MM.1S (cell line): ENCODE data around the gene ZNF844.

Source experiments
- DNase-seq: peaks from one replicate; pipeline ENCODE4 v3.0.0-alpha.2; 2015
- H2AFZ ChIP-seq: fragments of 300-600 bp; sonication (generic); 2 replicates; pipeline ENCODE4 v1.6.0; 2016; ENCODE audit warnings: antibody characterized with exemption, low read length
- H3F3A ChIP-seq: fragments of 300-600 bp; sonication (generic); 2 replicates; pipeline ENCODE4 v1.6.1; 2016; ENCODE audit warnings: mild to moderate bottlenecking, antibody characterized with exemption, low read length, moderate library complexity, mixed read lengths; ENCODE audit not compliant: insufficient read depth
- H3K27ac ChIP-seq: fragments of 300-600 bp; sonication (generic); 2 replicates; pipeline ENCODE4 v1.5.1; 2016; ENCODE audit warnings: mild to moderate bottlenecking, low read length
- H3K27me3 ChIP-seq: fragments of 300-600 bp; sonication (generic); replicated peaks from 2 replicates; pipeline ENCODE4 v1.6.0; 2016; ENCODE audit warnings: low read length; ENCODE audit not compliant: insufficient read depth
- H3K36me3 ChIP-seq: fragments of 300-600 bp; sonication (generic); replicated peaks from 2 replicates; pipeline ENCODE4 v1.6.1; 2016; ENCODE audit warnings: mild to moderate bottlenecking, low read length, mixed read lengths; ENCODE audit not compliant: insufficient read depth
- H3K4me1 ChIP-seq: fragments of 300-600 bp; sonication (generic); 2 replicates; pipeline ENCODE4 v1.6.1; 2016; ENCODE audit warnings: low read length, mixed read lengths
- H3K4me2 ChIP-seq: fragments of 300-600 bp; sonication (generic); 2 replicates; pipeline ENCODE4 v1.6.0; 2016; ENCODE audit warnings: low read depth, low read length
- H3K4me3 ChIP-seq: fragments of 300-600 bp; sonication (generic); 2 replicates; pipeline ENCODE4 v1.5.1; 2016; ENCODE audit warnings: low read length, mixed read lengths
- H3K79me2 ChIP-seq: fragments of 300-600 bp; sonication (generic); 2 replicates; pipeline ENCODE4 v1.6.1; 2016; ENCODE audit warnings: mixed run types, low read length, mixed read lengths
- H3K9ac ChIP-seq: fragments of 300-600 bp; sonication (generic); 2 replicates; pipeline ENCODE4 v1.6.1; 2016; ENCODE audit warnings: low read length, mixed read lengths
- H3K9me2 ChIP-seq: fragments of 300-600 bp; sonication (generic); replicated peaks from 2 replicates; pipeline ENCODE4 v1.6.1; 2016; ENCODE audit warnings: mild to moderate bottlenecking, low read length, mixed read lengths; ENCODE audit not compliant: insufficient read depth
- H3K9me3 ChIP-seq: fragments of 300-600 bp; sonication (generic); replicated peaks from 2 replicates; pipeline ENCODE4 v1.6.1; 2016; ENCODE audit warnings: mild to moderate bottlenecking, low read length, mixed read lengths; ENCODE audit not compliant: insufficient read depth
- H4K20me1 ChIP-seq: fragments of 300-600 bp; sonication (generic); 2 replicates; pipeline ENCODE4 v1.6.1; 2016; ENCODE audit warnings: mild to moderate bottlenecking, low read length, moderate library complexity, mixed read lengths; ENCODE audit not compliant: insufficient read depth
- CTCF ChIP-seq: fragments of 300-600 bp; sonication (generic); IDR thresholded peaks from 2 replicates; pipeline ENCODE4 v1.5.1; 2016; ENCODE audit warnings: antibody characterized with exemption, low read length, mixed read lengths
- EZH2 ChIP-seq: fragments of 300-600 bp; sonication (generic); optimal IDR thresholded peaks from 2 replicates; pipeline ENCODE3; 2017; ENCODE audit warnings: low read depth, mild to moderate bottlenecking, antibody characterized with exemption, low read length, mixed read lengths
- EZH2phosphoT487 ChIP-seq: fragments of 300-600 bp; sonication (generic); IDR thresholded peaks from 2 replicates; pipeline ENCODE4 v1.6.1; 2018; ENCODE audit warnings: antibody characterized with exemption, low read length

The ZNF844 gene

GRCh38 chr19:12064590-12065538 is at the start of gene ZNF844:
Gene ZNF844 (plus strand): TSS chr19:12064731. CDS start chr19:12064874, 143 bp downstream.
- no peaks in the 10 kb centered on the region for H3K79me2 ChIP-seq
- no peak within 1 kb of the TSS for H3K9ac ChIP-seq
- no peaks in the 10 kb centered on the region for H4K20me1 ChIP-seq
- H2AFZ ChIP-seq: no peak within 1 kb of the TSS
- no peak for DNase-seq
- H3K9me3 ChIP-seq: no peaks in the 10 kb centered on the region
- no peak within 1 kb of the TSS for H3K27ac ChIP-seq
- H3F3A ChIP-seq: no peaks in the 10 kb centered on the region
- no peaks in the 10 kb centered on the region for H3K4me1 ChIP-seq
- H3K4me2 ChIP-seq: peak within 1 kb of the TSS; percentile 27; the same call in 1 of the 2 replicates
- H3K9me2 ChIP-seq: no peaks in the 10 kb centered on the region
- H3K36me3 ChIP-seq: no peaks in the 10 kb centered on the region
- no peaks in the 10 kb centered on the region for H3K27me3 ChIP-seq
- peak within 1 kb of the TSS; percentile 41; the same call in 1 of the 2 replicates for H3K4me3 ChIP-seq
- no peak for TF ChIP-seq CTCF
- TF ChIP-seq EZH2: no peak

GRCh38 chr19:12015015-12015752 is 49.3 kb upstream of the ZNF844 start:
- no peaks in the 10 kb centered on the region for H3K4me1 ChIP-seq
- H2AFZ ChIP-seq: no peak overlapping the region
- no peak for DNase-seq
- H3K4me3 ChIP-seq: no peak overlapping the region
- no peak for TF ChIP-seq EZH2phosphoT487
- TF ChIP-seq CTCF: no peak
- TF ChIP-seq EZH2: no peak
- H3K27me3 ChIP-seq: no peaks in the 10 kb centered on the region
- no peaks in the 10 kb centered on the region for H3F3A ChIP-seq
- H4K20me1 ChIP-seq: no peaks in the 10 kb centered on the region
- peaks cover 5% of the 10 kb centered on the region; the same call in 1 of the 2 replicates for H3K9me3 ChIP-seq
- no peak overlapping the region for H3K9ac ChIP-seq
- H3K79me2 ChIP-seq: no peaks in the 10 kb centered on the region
- H3K4me2 ChIP-seq: no peak overlapping the region
- H3K27ac ChIP-seq: no peak overlapping the region
- no peaks in the 10 kb centered on the region for H3K36me3 ChIP-seq
- no peaks in the 10 kb centered on the region for H3K9me2 ChIP-seq

- H3K36me3 ChIP-seq: no peaks in the 10 kb centered on the region
- no peaks in the 10 kb centered on the region for H3F3A ChIP-seq
- TF ChIP-seq CTCF: no peak
- no peak for TF ChIP-seq EZH2phosphoT487
- TF ChIP-seq EZH2: no peak
- no peak overlapping the region for H3K4me2 ChIP-seq
- H3K9me2 ChIP-seq: no peaks in the 10 kb centered on the region
- no peak for DNase-seq
- no peaks in the 10 kb centered on the region for H3K27me3 ChIP-seq
- H3K9ac ChIP-seq: no peak overlapping the region
- H2AFZ ChIP-seq: no peak overlapping the region
- no peaks in the 10 kb centered on the region for H3K4me1 ChIP-seq
- H3K79me2 ChIP-seq: no peaks in the 10 kb centered on the region
- H3K27ac ChIP-seq: no peak overlapping the region
- H3K9me3 ChIP-seq: peaks cover 5% of the 10 kb centered on the region; the same call in 1 of the 2 replicates
- H4K20me1 ChIP-seq: no peaks in the 10 kb centered on the region
- H3K4me3 ChIP-seq: no peak overlapping the region
Measured at GRCh38 chr19:12015753-12016116, 48.8 kb upstream of the ZNF844 start.
